ENCODE data around the gene SURF1.
A peak's percentile ranks its signal among the peaks of the same experiment; 100 is the strongest.
"Not testable (repeated sequence)": the region's sequence is repeated elsewhere in the genome, so short reads cannot be mapped to it uniquely, and the experiment has no call there.

SURF1 gene

GRCh38 chr9:133396952-133397351, 40.7 kb upstream of the SURF1 start:
- no peaks in the 10 kb centered on the region; the same call in 1 of the 2 replicates for H3K36me3 ChIP-seq (ENCODE audit: insufficient read depth, low read length)
- no peaks in the 10 kb centered on the region for H3K79me2 ChIP-seq (ENCODE audit: insufficient read depth, low read length)
- no peak overlapping the region for H3K4me2 ChIP-seq (ENCODE audit: low read length)
- no peak overlapping the region for H3K4me3 ChIP-seq (ENCODE audit: low read depth, low read length, poor library complexity, severe bottlenecking)
- H3K9me3 ChIP-seq (ENCODE audit: low read length), result no peaks in the 10 kb centered on the region
- H3K9me2 ChIP-seq (ENCODE audit: low read depth, low read length), result no peaks in the 10 kb centered on the region
- H3K27me3 ChIP-seq (ENCODE audit: insufficient read depth, low read length), result peaks cover 5% of the 10 kb centered on the region
- no peak overlapping the region for H3K9ac ChIP-seq (ENCODE audit: low read length)
- H4K20me1 ChIP-seq (ENCODE audit: insufficient read depth, low read length), result no peaks in the 10 kb centered on the region
- TF ChIP-seq CTCF (IDR thresholded peaks at IDR 0.05; ENCODE audit: low read length) (peak; percentile 39; the same call in 1 of the 2 replicates), EZH2 (IDR thresholded peaks at IDR 0.05; ENCODE audit: borderline replicate concordance, low read length) (no peak)
- no peaks in the 10 kb centered on the region for H3K4me1 ChIP-seq (ENCODE audit: insufficient read depth, low read length, severe bottlenecking)
- H3F3A ChIP-seq (ENCODE audit: insufficient read depth, low read length), result no peaks in the 10 kb centered on the region
- no peak overlapping the region for H2AFZ ChIP-seq (ENCODE audit: low read length)
- H3K27ac ChIP-seq (ENCODE audit: low read depth, low read length, poor library complexity, severe bottlenecking), result no peak overlapping the region

GRCh38 chr9:133394687-133395271, 38.5 kb upstream of the SURF1 start:
- Histone ChIP-seq H3K79me2 (ENCODE audit: insufficient read depth, low read length) (no peaks in the 10 kb centered on the region), H3K4me2 (ENCODE audit: low read length) (no peak overlapping the region), H3K27me3 (ENCODE audit: insufficient read depth, low read length) (peaks cover 11% of the 10 kb centered on the region), H3K27ac (ENCODE audit: low read depth, low read length, poor library complexity, severe bottlenecking) (no peak overlapping the region), H3K9me3 (ENCODE audit: low read length) (no peaks in the 10 kb centered on the region), H3K36me3 (ENCODE audit: insufficient read depth, low read length) (no peaks in the 10 kb centered on the region; the same call in 1 of the 2 replicates), H3K4me3 (ENCODE audit: low read depth, low read length, poor library complexity, severe bottlenecking) (no peak overlapping the region), H4K20me1 (ENCODE audit: insufficient read depth, low read length) (no peaks in the 10 kb centered on the region), H3F3A (ENCODE audit: insufficient read depth, low read length) (no peaks in the 10 kb centered on the region), H2AFZ (ENCODE audit: low read length) (no peak overlapping the region), H3K9me2 (ENCODE audit: low read depth, low read length) (no peaks in the 10 kb centered on the region), H3K4me1 (ENCODE audit: insufficient read depth, low read length, severe bottlenecking) (no peaks in the 10 kb centered on the region), H3K9ac (ENCODE audit: low read length) (no peak overlapping the region)
- TF ChIP-seq CTCF (IDR thresholded peaks at IDR 0.05; ENCODE audit: low read length) (no peak), EZH2 (IDR thresholded peaks at IDR 0.05; ENCODE audit: borderline replicate concordance, low read length) (no peak)

- H3K4me3 ChIP-seq (ENCODE audit: low read depth, low read length, poor library complexity, severe bottlenecking), result no peak overlapping the region
- no peak overlapping the region for H3K27ac ChIP-seq (ENCODE audit: low read depth, low read length, poor library complexity, severe bottlenecking)
- H3K4me2 ChIP-seq (ENCODE audit: low read length), result no peak overlapping the region
- no peaks in the 10 kb centered on the region for H3F3A ChIP-seq (ENCODE audit: insufficient read depth, low read length)
- H3K36me3 ChIP-seq (ENCODE audit: insufficient read depth, low read length), result no peaks in the 10 kb centered on the region; the same call in 1 of the 2 replicates
- no peak for TF ChIP-seq CTCF (IDR thresholded peaks at IDR 0.05; ENCODE audit: low read length)
- no peak for TF ChIP-seq EZH2 (IDR thresholded peaks at IDR 0.05; ENCODE audit: borderline replicate concordance, low read length)
- H3K27me3 ChIP-seq (ENCODE audit: insufficient read depth, low read length), result peaks cover 11% of the 10 kb centered on the region
- no peaks in the 10 kb centered on the region for H3K9me3 ChIP-seq (ENCODE audit: low read length)
- H3K9me2 ChIP-seq (ENCODE audit: low read depth, low read length), result no peaks in the 10 kb centered on the region
- no peaks in the 10 kb centered on the region for H3K79me2 ChIP-seq (ENCODE audit: insufficient read depth, low read length)
- no peaks in the 10 kb centered on the region for H3K4me1 ChIP-seq (ENCODE audit: insufficient read depth, low read length, severe bottlenecking)
- H4K20me1 ChIP-seq (ENCODE audit: insufficient read depth, low read length), result no peaks in the 10 kb centered on the region
- H2AFZ ChIP-seq (ENCODE audit: low read length), result no peak overlapping the region
- no peak overlapping the region for H3K9ac ChIP-seq (ENCODE audit: low read length)
Observed at GRCh38 chr9:133393399-133393798, 37.1 kb upstream of the SURF1 start.

DNA sequence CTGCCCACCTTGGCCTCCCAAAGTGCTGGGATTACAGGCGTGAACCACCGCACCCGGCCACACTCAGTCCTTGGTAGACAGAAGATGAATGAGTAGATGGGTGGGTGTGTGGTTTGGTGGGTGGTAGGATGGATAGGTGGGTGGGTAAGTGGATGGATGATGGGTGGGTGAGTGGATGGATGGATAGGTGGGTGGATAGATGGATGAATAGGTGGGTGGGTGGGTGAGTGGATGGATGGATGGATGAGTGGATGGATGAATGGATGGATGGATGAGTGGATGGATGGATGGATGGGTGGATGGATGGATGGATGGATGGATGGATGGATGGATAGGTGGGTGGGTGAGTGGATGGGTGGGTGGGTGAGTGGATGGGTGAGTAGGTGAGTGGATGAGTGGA, 36.0 kb upstream of the SURF1 start:
- H3K27me3 ChIP-seq (ENCODE audit: insufficient read depth, low read length); H3K27ac ChIP-seq (ENCODE audit: low read depth, low read length, poor library complexity, severe bottlenecking); H4K20me1 ChIP-seq (ENCODE audit: insufficient read depth, low read length); H3K4me3 ChIP-seq (ENCODE audit: low read depth, low read length, poor library complexity, severe bottlenecking); H3K4me2 ChIP-seq (ENCODE audit: low read length); H3F3A ChIP-seq (ENCODE audit: insufficient read depth, low read length); H3K4me1 ChIP-seq (ENCODE audit: insufficient read depth, low read length, severe bottlenecking); H3K9me3 ChIP-seq (ENCODE audit: low read length); H3K79me2 ChIP-seq (ENCODE audit: insufficient read depth, low read length); H2AFZ ChIP-seq (ENCODE audit: low read length); H3K9me2 ChIP-seq (ENCODE audit: low read depth, low read length); H3K9ac ChIP-seq (ENCODE audit: low read length); H3K36me3 ChIP-seq (ENCODE audit: insufficient read depth, low read length): not testable (repeated sequence)

GRCh38 chr9:133391449-133391848, 35.2 kb upstream of the SURF1 start:
- not testable (repeated sequence) for H3K4me2 ChIP-seq (ENCODE audit: low read length); H3F3A ChIP-seq (ENCODE audit: insufficient read depth, low read length); H4K20me1 ChIP-seq (ENCODE audit: insufficient read depth, low read length); H3K9me2 ChIP-seq (ENCODE audit: low read depth, low read length); H3K27me3 ChIP-seq (ENCODE audit: insufficient read depth, low read length); H3K36me3 ChIP-seq (ENCODE audit: insufficient read depth, low read length); H3K4me1 ChIP-seq (ENCODE audit: insufficient read depth, low read length, severe bottlenecking); H2AFZ ChIP-seq (ENCODE audit: low read length); H3K4me3 ChIP-seq (ENCODE audit: low read depth, low read length, poor library complexity, severe bottlenecking); H3K9ac ChIP-seq (ENCODE audit: low read length); H3K27ac ChIP-seq (ENCODE audit: low read depth, low read length, poor library complexity, severe bottlenecking); H3K9me3 ChIP-seq (ENCODE audit: low read length); H3K79me2 ChIP-seq (ENCODE audit: insufficient read depth, low read length)

Measured in OCI-LY1 (cell line).